Neural crest cell (in vitro differentiated cells): Measurements from ENCODE around the gene ST7. TPM values are rescaled to one million over a fixed set of nuclear protein-coding genes. Genes with fewer than 3 reads are reported as not detected.

Source experiments
- DNase-seq: peaks from one replicate; pipeline ENCODE4 v3.0.0; 2021; ENCODE audit warnings: low read depth, mixed read lengths, low spot score
- H3K27ac Mint-ChIP-seq: one replicate; pipeline ENCODE4 v1.8.0; 2021; ENCODE audit warnings: mild to moderate bottlenecking, mixed read lengths; ENCODE audit not compliant: unreplicated experiment
- H3K27me3 Mint-ChIP-seq: 2 replicates; pipeline ENCODE4 v1.8.0; 2021; ENCODE audit warnings: low read depth, mild to moderate bottlenecking, mixed read lengths
- H3K36me3 Mint-ChIP-seq: 2 replicates; pipeline ENCODE4 v1.8.0; 2021; ENCODE audit warnings: low read depth, mild to moderate bottlenecking, mixed read lengths
- H3K4me1 Mint-ChIP-seq: 2 replicates; pipeline ENCODE4 v1.8.0; 2021; ENCODE audit warnings: mixed read lengths
- H3K4me3 Mint-ChIP-seq: one replicate; pipeline ENCODE4 v1.8.0; 2021; ENCODE audit warnings: mild to moderate bottlenecking, mixed read lengths
- H3K9me3 Mint-ChIP-seq: 2 replicates; pipeline ENCODE4 v1.8.0; 2021; ENCODE audit warnings: mixed read lengths
- CTCF ChIP-seq: fragments of 200-600 bp; sonication (generic); conservative IDR thresholded peaks from 2 replicates; pipeline ENCODE4 v1.5.0; 2021; ENCODE audit warnings: antibody characterized with exemption, mild to moderate bottlenecking
- total RNA-seq: library from RNA; stranded (reverse); gene quantifications from 2 replicates; pipeline ENCODE4 v1.2.1, GENCODE V29; 2021

Gene ST7
- total RNA-seq, 1 donor from 2014 or later, result 22.4 TPM

- Mint-ChIP-seq H3K36me3 (no peaks in the 10 kb centered on the region), H3K9me3 (no peaks in the 10 kb centered on the region), H3K4me3 (no peak overlapping the region), H3K27ac (no peak overlapping the region), H3K27me3 (no peaks in the 10 kb centered on the region), H3K4me1 (peaks cover 11% of the 10 kb centered on the region)
- DNase-seq, result no peak
- TF ChIP-seq CTCF, result no peak
These were observed 115.3 kb downstream of the ST7 start for GRCh38 chr7:117068511-117069145.

GRCh38 chr7:117069379-117069778 lies 116.1 kb downstream of the ST7 start:
- Mint-ChIP-seq H3K27ac (no peak overlapping the region), H3K27me3 (no peaks in the 10 kb centered on the region), H3K36me3 (no peaks in the 10 kb centered on the region), H3K9me3 (no peaks in the 10 kb centered on the region), H3K4me3 (no peak overlapping the region), H3K4me1 (peaks cover 11% of the 10 kb centered on the region)
- no peak for TF ChIP-seq CTCF
- DNase-seq, result no peak

- no peaks in the 10 kb centered on the region for H3K36me3 Mint-ChIP-seq
- TF ChIP-seq CTCF, result no peak
- no peak overlapping the region for H3K27ac Mint-ChIP-seq
- DNase-seq, result no peak
- no peak overlapping the region for H3K4me3 Mint-ChIP-seq
- no peaks in the 10 kb centered on the region for H3K27me3 Mint-ChIP-seq
- H3K4me1 Mint-ChIP-seq, result peaks cover 11% of the 10 kb centered on the region
- H3K9me3 Mint-ChIP-seq, result no peaks in the 10 kb centered on the region
These were observed 118.2 kb downstream of the ST7 start for GRCh38 chr7:117071551-117071950.

- no peaks in the 10 kb centered on the region for H3K27me3 Mint-ChIP-seq
- H3K36me3 Mint-ChIP-seq, result no peaks in the 10 kb centered on the region
- peaks cover 17% of the 10 kb centered on the region for H3K4me1 Mint-ChIP-seq
- H3K9me3 Mint-ChIP-seq, result no peaks in the 10 kb centered on the region
- no peak overlapping the region for H3K4me3 Mint-ChIP-seq
- DNase-seq, result no peak
- no peak overlapping the region for H3K27ac Mint-ChIP-seq
- TF ChIP-seq CTCF, result no peak
These were observed 119.4 kb downstream of the ST7 start for GRCh38 chr7:117072620-117073118.

GRCh38 chr7:117074378-117074777 lies 121.1 kb downstream of the ST7 start:
- Mint-ChIP-seq H3K27me3 (no peaks in the 10 kb centered on the region), H3K27ac (no peak overlapping the region), H3K9me3 (no peaks in the 10 kb centered on the region), H3K36me3 (no peaks in the 10 kb centered on the region), H3K4me3 (no peak overlapping the region), H3K4me1 (peaks cover 11% of the 10 kb centered on the region)
- no peak for DNase-seq
- no peak for TF ChIP-seq CTCF
